ENCODE data around the gene EBP. TPM values are rescaled to one million over a fixed set of nuclear protein-coding genes. Genes with fewer than 3 reads are reported as not detected.

The EBP gene
- total and polyA plus RNA-seq, 9 of the 15 experiments (the other 6 are each of a cell fraction or from before 2014, with no cell fraction given): 228 to 987 (median 274) TPM

DNA sequence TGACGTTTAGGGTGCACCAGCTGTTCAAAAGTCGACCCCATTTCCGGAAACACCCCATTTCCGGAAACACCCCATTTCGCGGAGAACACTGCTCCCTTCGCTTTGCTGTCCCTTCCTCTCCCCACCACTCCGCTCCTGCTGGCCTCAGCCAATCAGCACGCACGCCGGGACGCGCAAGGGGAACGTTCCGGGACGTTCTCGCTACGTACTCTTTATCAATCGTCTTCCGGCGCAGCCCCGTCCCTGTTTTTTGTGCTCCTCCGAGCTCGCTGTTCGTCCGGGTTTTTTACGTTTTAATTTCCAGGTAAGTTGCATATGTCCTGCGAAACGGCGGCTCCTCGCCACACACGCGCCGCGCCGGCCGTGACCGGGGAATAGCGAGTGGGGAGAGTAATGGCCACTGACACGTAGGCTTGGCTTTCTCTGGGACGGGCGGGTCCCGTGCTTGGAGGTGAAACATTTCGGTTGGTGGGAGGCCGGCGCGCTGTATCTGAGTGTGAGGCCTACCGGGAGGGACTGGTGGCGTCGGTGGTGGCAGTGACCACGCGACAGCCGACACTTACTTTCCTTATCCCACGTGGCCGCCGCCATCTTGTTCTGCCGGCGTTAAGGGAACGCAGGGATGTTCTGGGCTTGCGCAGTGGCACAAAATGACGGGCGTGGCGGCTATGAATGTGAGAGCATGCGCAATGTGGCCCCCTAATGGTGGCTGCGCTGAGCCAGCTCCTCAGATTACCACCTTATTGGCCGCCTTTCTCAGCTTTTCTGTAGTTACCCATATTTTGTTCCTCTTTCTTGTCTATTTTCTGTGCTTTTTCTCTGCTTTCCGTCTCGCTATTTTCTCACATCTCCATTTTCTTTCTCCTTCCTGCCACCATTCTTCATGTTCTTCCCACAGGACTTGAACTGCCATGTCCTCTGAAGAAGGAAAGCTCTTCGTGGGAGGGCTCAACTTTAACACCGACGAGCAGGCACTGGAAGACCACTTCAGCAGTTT lies 53.0 kb downstream of the EBP start, which contains the start of gene RBM3 (continued):
- TF ChIP-seq, protein P1, sequence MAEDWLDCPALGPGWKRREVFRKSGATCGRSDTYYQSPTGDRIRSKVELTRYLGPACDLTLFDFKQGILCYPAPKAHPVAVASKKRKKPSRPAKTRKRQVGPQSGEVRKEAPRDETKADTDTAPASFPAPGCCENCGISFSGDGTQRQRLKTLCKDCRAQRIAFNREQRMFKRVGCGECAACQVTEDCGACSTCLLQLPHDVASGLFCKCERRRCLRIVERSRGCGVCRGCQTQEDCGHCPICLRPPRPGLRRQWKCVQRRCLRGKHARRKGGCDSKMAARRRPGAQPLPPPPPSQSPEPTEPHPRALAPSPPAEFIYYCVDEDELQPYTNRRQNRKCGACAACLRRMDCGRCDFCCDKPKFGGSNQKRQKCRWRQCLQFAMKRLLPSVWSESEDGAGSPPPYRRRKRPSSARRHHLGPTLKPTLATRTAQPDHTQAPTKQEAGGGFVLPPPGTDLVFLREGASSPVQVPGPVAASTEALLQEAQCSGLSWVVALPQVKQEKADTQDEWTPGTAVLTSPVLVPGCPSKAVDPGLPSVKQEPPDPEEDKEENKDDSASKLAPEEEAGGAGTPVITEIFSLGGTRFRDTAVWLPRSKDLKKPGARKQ (CRISPR knock-in tag; IDR thresholded peaks at IDR 0.05): no peak
- TF ChIP-seq WHSC1 (IDR thresholded peaks at IDR 0.05; ENCODE audit: low read length) (no peak), ZC3H4 (CRISPR knock-in tag; IDR thresholded peaks at IDR 0.05; ENCODE audit: borderline replicate concordance) (peak; percentile 94), THRAP3 (IDR thresholded peaks at IDR 0.05; ENCODE audit: borderline replicate concordance) (peak; percentile 71; the same call in 1 of the 2 replicates), STAG1 (CRISPR knock-in tag; IDR thresholded peaks at IDR 0.05; ENCODE audit: borderline replicate concordance) (no peak), ZNF197 (CRISPR knock-in tag; IDR thresholded peaks at IDR 0.05; ENCODE audit: low read depth) (no peak), ZNF668 (CRISPR knock-in tag; IDR thresholded peaks at IDR 0.05) (no peak), ZNF12 (CRISPR knock-in tag; IDR thresholded peaks at IDR 0.05) (no peak)
- TF ChIP-seq, protein P2, sequence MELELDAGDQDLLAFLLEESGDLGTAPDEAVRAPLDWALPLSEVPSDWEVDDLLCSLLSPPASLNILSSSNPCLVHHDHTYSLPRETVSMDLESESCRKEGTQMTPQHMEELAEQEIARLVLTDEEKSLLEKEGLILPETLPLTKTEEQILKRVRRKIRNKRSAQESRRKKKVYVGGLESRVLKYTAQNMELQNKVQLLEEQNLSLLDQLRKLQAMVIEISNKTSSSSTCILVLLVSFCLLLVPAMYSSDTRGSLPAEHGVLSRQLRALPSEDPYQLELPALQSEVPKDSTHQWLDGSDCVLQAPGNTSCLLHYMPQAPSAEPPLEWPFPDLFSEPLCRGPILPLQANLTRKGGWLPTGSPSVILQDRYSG (tag; conservative IDR thresholded peaks at IDR 0.05; ENCODE audit: low read depth): peak; percentile 43; the same call in 1 of the 2 replicates
- TF ChIP-seq, protein P3, sequence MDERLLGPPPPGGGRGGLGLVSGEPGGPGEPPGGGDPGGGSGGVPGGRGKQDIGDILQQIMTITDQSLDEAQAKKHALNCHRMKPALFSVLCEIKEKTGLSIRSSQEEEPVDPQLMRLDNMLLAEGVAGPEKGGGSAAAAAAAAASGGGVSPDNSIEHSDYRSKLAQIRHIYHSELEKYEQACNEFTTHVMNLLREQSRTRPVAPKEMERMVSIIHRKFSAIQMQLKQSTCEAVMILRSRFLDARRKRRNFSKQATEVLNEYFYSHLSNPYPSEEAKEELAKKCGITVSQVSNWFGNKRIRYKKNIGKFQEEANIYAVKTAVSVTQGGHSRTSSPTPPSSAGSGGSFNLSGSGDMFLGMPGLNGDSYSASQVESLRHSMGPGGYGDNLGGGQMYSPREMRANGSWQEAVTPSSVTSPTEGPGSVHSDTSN (CRISPR knock-in tag; IDR thresholded peaks at IDR 0.05; ENCODE audit: low read depth): no peak
- TF ChIP-seq, protein P3 (tag; conservative IDR thresholded peaks at IDR 0.05; ENCODE audit: low read depth): no peak
- TF ChIP-seq, protein P4, sequence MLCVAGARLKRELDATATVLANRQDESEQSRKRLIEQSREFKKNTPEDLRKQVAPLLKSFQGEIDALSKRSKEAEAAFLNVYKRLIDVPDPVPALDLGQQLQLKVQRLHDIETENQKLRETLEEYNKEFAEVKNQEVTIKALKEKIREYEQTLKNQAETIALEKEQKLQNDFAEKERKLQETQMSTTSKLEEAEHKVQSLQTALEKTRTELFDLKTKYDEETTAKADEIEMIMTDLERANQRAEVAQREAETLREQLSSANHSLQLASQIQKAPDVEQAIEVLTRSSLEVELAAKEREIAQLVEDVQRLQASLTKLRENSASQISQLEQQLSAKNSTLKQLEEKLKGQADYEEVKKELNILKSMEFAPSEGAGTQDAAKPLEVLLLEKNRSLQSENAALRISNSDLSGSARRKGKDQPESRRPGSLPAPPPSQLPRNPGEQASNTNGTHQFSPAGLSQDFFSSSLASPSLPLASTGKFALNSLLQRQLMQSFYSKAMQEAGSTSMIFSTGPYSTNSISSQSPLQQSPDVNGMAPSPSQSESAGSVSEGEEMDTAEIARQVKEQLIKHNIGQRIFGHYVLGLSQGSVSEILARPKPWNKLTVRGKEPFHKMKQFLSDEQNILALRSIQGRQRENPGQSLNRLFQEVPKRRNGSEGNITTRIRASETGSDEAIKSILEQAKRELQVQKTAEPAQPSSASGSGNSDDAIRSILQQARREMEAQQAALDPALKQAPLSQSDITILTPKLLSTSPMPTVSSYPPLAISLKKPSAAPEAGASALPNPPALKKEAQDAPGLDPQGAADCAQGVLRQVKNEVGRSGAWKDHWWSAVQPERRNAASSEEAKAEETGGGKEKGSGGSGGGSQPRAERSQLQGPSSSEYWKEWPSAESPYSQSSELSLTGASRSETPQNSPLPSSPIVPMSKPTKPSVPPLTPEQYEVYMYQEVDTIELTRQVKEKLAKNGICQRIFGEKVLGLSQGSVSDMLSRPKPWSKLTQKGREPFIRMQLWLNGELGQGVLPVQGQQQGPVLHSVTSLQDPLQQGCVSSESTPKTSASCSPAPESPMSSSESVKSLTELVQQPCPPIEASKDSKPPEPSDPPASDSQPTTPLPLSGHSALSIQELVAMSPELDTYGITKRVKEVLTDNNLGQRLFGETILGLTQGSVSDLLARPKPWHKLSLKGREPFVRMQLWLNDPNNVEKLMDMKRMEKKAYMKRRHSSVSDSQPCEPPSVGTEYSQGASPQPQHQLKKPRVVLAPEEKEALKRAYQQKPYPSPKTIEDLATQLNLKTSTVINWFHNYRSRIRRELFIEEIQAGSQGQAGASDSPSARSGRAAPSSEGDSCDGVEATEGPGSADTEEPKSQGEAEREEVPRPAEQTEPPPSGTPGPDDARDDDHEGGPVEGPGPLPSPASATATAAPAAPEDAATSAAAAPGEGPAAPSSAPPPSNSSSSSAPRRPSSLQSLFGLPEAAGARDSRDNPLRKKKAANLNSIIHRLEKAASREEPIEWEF (CRISPR knock-in tag; IDR thresholded peaks at IDR 0.05): no peak
